H1 (cell line): ENCODE data around the gene P4HB. TPM values are rescaled to one million over a fixed set of nuclear protein-coding genes. Genes with fewer than 3 reads are reported as not detected.
A peak's percentile ranks its signal among the peaks of the same experiment; 100 is the strongest.

Source experiments
- CTCF ChIA-PET: fragments of 300-600 bp; sonication (Branson Sonifier 250); formaldehyde crosslinking; loops from one replicate; lab custom pipeline; 2021; ENCODE audit not compliant: partially characterized antibody; lab: Charles Lee
- POLR2A ChIA-PET: fragments of 300-600 bp; sonication (Branson Sonifier 250); formaldehyde crosslinking; loops from one replicate; lab custom pipeline; 2021; ENCODE audit warnings: inconsistent platforms; ENCODE audit not compliant: partially characterized antibody; lab: Charles Lee
- DNase-seq, 2 experiments: peaks; one replicate each; pipeline versions ENCODE4 v3.0.0 to v3.0.0-alpha.2; 2010 to 2022; ENCODE audit warnings: low spot score in 2 of 2, low read depth in 1 of 2, mixed read lengths in 1 of 2
- FAIRE-seq: peaks from 2 replicates; lab custom pipeline; 2011; peaks lifted over from hg19 to GRCh38; lab: Jason Lieb, UNC
- H2AFZ ChIP-seq: 2 replicates; pipeline ENCODE4 v1.8.1; 2012; ENCODE audit warnings: low read length, inconsistent platforms
- H2AK5ac ChIP-seq: 2 replicates; pipeline ENCODE4 v1.6.1; 2013; ENCODE audit warnings: low read depth, low read length
- H2BK120ac ChIP-seq: replicated peaks from 2 replicates; pipeline ENCODE3; 2013; ENCODE audit warnings: low read depth, low read length, inconsistent platforms
- H2BK12ac ChIP-seq: 2 replicates; pipeline ENCODE4 v1.6.1; 2013; ENCODE audit warnings: low read depth, low read length
- H2BK15ac ChIP-seq: 2 replicates; pipeline ENCODE4 v1.6.1; 2013; ENCODE audit warnings: low read length
- H2BK20ac ChIP-seq: 2 replicates; pipeline ENCODE4 v1.6.1; 2013; ENCODE audit warnings: low read length
- H2BK5ac ChIP-seq: 2 replicates; pipeline ENCODE4 v1.6.1; 2013; ENCODE audit warnings: low read depth, low read length
- H3K14ac ChIP-seq: 2 replicates; pipeline ENCODE4 v1.6.1; 2013; ENCODE audit warnings: inconsistent platforms; ENCODE audit not compliant: insufficient read length
- H3K18ac ChIP-seq: 2 replicates; pipeline ENCODE4 v1.6.1; 2013; ENCODE audit warnings: low read length; ENCODE audit errors: extremely low read depth
- H3K23ac ChIP-seq: 2 replicates; pipeline ENCODE4 v1.6.1; 2013; ENCODE audit warnings: inconsistent platforms; ENCODE audit not compliant: insufficient read length
- H3K23me2 ChIP-seq: 2 replicates; pipeline ENCODE4 v1.6.1; 2013; ENCODE audit warnings: low read depth, low read length
- H3K27ac ChIP-seq: 2 replicates; pipeline ENCODE4 v1.6.1; 2011; ENCODE audit warnings: low read depth, low read length, inconsistent platforms
- H3K27me3 ChIP-seq, 4 experiments: replicated peaks in 1 of 4; 1 replicate in 1 of 4; 2 replicates in 3 of 4; pipeline versions ENCODE4 v1.6.1 to v1.8.1; 2011 to 2013; ENCODE audit warnings: low read length in 3 of 4, mild to moderate bottlenecking in 3 of 4, inconsistent platforms in 2 of 4, mixed read lengths in 2 of 4, moderate library complexity in 1 of 4; ENCODE audit not compliant: control insufficient read depth in 3 of 4, insufficient read depth in 3 of 4; ENCODE audit errors: extremely low read depth in 1 of 4
- H3K36me3 ChIP-seq, 4 experiments: 2 replicates each; pipeline versions ENCODE4 v1.6.1 to v1.8.1; 2011 to 2013; ENCODE audit warnings: mild to moderate bottlenecking in 4 of 4, low read length in 3 of 4, moderate library complexity in 2 of 4, control low read depth in 1 of 4, inconsistent platforms in 1 of 4; ENCODE audit not compliant: insufficient read depth in 4 of 4, control insufficient read depth in 2 of 4
- H3K4ac ChIP-seq: replicated peaks from 2 replicates; pipeline ENCODE3; 2013; ENCODE audit warnings: low read length, low read depth, mixed read lengths, inconsistent platforms; ENCODE audit not compliant: insufficient read length
- H3K4me1 ChIP-seq, 4 experiments: replicated peaks in 1 of 4; 1 replicate in 1 of 4; 2 replicates in 3 of 4; pipeline versions ENCODE4 v1.6.1 to v1.8.1; 2011 to 2013; ENCODE audit warnings: low read length in 3 of 4, inconsistent platforms in 2 of 4, mixed read lengths in 1 of 4; ENCODE audit not compliant: insufficient read depth in 4 of 4, control insufficient read depth in 3 of 4
- H3K4me2 ChIP-seq, 2 experiments: 2 replicates each; pipeline versions ENCODE4 v1.6.1 to v1.8.1; 2011 to 2013; ENCODE audit warnings: low read depth in 2 of 2, low read length in 2 of 2, control low read depth in 1 of 2, inconsistent platforms in 1 of 2, mild to moderate bottlenecking in 1 of 2; ENCODE audit not compliant: insufficient read depth in 1 of 2
- H3K4me3 ChIP-seq, 4 experiments: fragments of 200-600, 300-600 bp in 1 of 4; sonication (generic), shearing (Covaris generic), sonication (Bioruptor Twin) in 1 of 4; 2 replicates each; pipeline versions ENCODE4 v1.5.1 to v1.8.1; 2011 to 2016; ENCODE audit warnings: low read length in 4 of 4, low read depth in 3 of 4, control low read depth in 2 of 4, inconsistent platforms in 2 of 4, mild to moderate bottlenecking in 2 of 4, mixed read lengths in 1 of 4, moderate library complexity in 1 of 4; ENCODE audit not compliant: insufficient read depth in 2 of 4; ENCODE audit errors: extremely low read depth in 1 of 4
- H3K56ac ChIP-seq: replicated peaks from 2 replicates; pipeline ENCODE3; 2013; ENCODE audit warnings: low read depth, mild to moderate bottlenecking, mixed read lengths, low read length, inconsistent platforms; ENCODE audit not compliant: insufficient read length
- H3K79me1 ChIP-seq: 2 replicates; pipeline ENCODE4 v1.6.1; 2013; ENCODE audit warnings: low read depth, low read length, control low read depth
- H3K79me2 ChIP-seq, 2 experiments: 2 replicates each; pipeline versions ENCODE4 v1.6.1 to v1.8.1; 2012 to 2013; ENCODE audit warnings: low read length in 2 of 2, mild to moderate bottlenecking in 2 of 2, inconsistent platforms in 1 of 2; ENCODE audit not compliant: insufficient read depth in 2 of 2, control insufficient read depth in 1 of 2
- H3K9ac ChIP-seq, 4 experiments: replicated peaks in 1 of 4; 1 replicate in 1 of 4; 2 replicates in 3 of 4; pipeline versions ENCODE4 v1.6.1 to v1.8.1; 2011 to 2013; ENCODE audit warnings: low read depth in 3 of 4, low read length in 3 of 4, control low read depth in 2 of 4, mild to moderate bottlenecking in 2 of 4, moderate library complexity in 2 of 4, inconsistent platforms in 1 of 4; ENCODE audit errors: extremely low read depth in 1 of 4
- H3K9me3 ChIP-seq, 2 experiments: 2 replicates each; pipeline versions ENCODE4 v1.6.1 to v1.8.1; 2012 to 2013; ENCODE audit warnings: mild to moderate bottlenecking in 2 of 2, moderate library complexity in 2 of 2, control low read depth in 1 of 2, inconsistent platforms in 1 of 2, low read depth in 1 of 2, low read length in 1 of 2, mixed read lengths in 1 of 2; ENCODE audit not compliant: insufficient read depth in 2 of 2
- H4K20me1 ChIP-seq, 2 experiments: replicated peaks in 1 of 2; 2 replicates each; pipeline versions ENCODE3 to v1.8.1; 2011 to 2013; ENCODE audit warnings: inconsistent platforms in 2 of 2, low read length in 2 of 2, mild to moderate bottlenecking in 1 of 2; ENCODE audit not compliant: insufficient read depth in 2 of 2, control insufficient read depth in 1 of 2
- H4K5ac ChIP-seq: 2 replicates; pipeline ENCODE4 v1.6.1; 2013; ENCODE audit warnings: low read length, low read depth, mixed read lengths, inconsistent platforms; ENCODE audit not compliant: insufficient read length
- H4K8ac ChIP-seq: 2 replicates; pipeline ENCODE4 v1.8.0; 2013; ENCODE audit warnings: mild to moderate bottlenecking, moderate library complexity, low read length, inconsistent platforms; ENCODE audit not compliant: insufficient read depth; ENCODE audit errors: extremely low read depth
- H4K91ac ChIP-seq: replicated peaks from 2 replicates; pipeline ENCODE3; 2013; ENCODE audit warnings: low read length, mixed read lengths, inconsistent platforms; ENCODE audit not compliant: insufficient read length
- CBX5 ChIP-seq: fragments of 300-800, 300-1000 bp; sonication (generic); IDR thresholded peaks from 2 replicates; pipeline ENCODE4 v1.7.1; 2016; ENCODE audit warnings: antibody characterized with exemption, low read length, low read depth
- CREB1 ChIP-seq: IDR thresholded peaks from 2 replicates; pipeline ENCODE4 v1.6.1; 2012; ENCODE audit warnings: inconsistent platforms
- CTBP2 ChIP-seq: IDR thresholded peaks from 2 replicates; pipeline ENCODE4 v1.7.0; 2011; ENCODE audit warnings: borderline replicate concordance, mild to moderate bottlenecking, moderate library complexity, mixed read lengths, low read length; ENCODE audit not compliant: insufficient read depth, insufficient read length
- EZH2 ChIP-seq: fragments of 200-600 bp; sonication (generic); IDR thresholded peaks from 2 replicates; pipeline ENCODE4 v1.7.1; 2012; ENCODE audit warnings: low read depth, mild to moderate bottlenecking, moderate library complexity, low read length, inconsistent platforms; ENCODE audit not compliant: severe bottlenecking
- HDAC2 ChIP-seq, 2 experiments: fragments of 300-600 bp in 1 of 2; sonication (generic) in 1 of 2; IDR thresholded peaks; 2 replicates each; pipeline ENCODE4 v1.6.1; 2011 to 2012; ENCODE audit warnings: low read depth in 2 of 2, low read length in 2 of 2, mild to moderate bottlenecking in 2 of 2, moderate library complexity in 2 of 2, borderline replicate concordance in 1 of 2, inconsistent platforms in 1 of 2
- KDM1A ChIP-seq: fragments of 200-600, 300-600 bp; sonication (generic); IDR thresholded peaks from 2 replicates; pipeline ENCODE4 v1.7.1; 2016; ENCODE audit warnings: mild to moderate bottlenecking, low read length, borderline replicate concordance
- NANOG ChIP-seq: IDR thresholded peaks from 2 replicates; pipeline ENCODE4 v1.6.1; 2011; ENCODE audit warnings: low read length, low read depth, mild to moderate bottlenecking, inconsistent platforms; ENCODE audit not compliant: insufficient read depth, poor library complexity, severe bottlenecking
- PHF8 ChIP-seq: fragments of 200-600 bp; sonication (generic); conservative IDR thresholded peaks from 2 replicates; pipeline ENCODE4 v1.7.1; 2012; ENCODE audit warnings: low read depth, mild to moderate bottlenecking, inconsistent platforms, low read length, moderate library complexity
- SAP30 ChIP-seq: fragments of 300-600 bp; sonication (generic); IDR thresholded peaks from 2 replicates; pipeline ENCODE4 v1.7.1; 2012; ENCODE audit warnings: low read length, moderate library complexity, mild to moderate bottlenecking, inconsistent platforms; ENCODE audit not compliant: insufficient read depth, insufficient replicate concordance
- TAF7 ChIP-seq: optimal IDR thresholded peaks from 2 replicates; pipeline ENCODE3; 2011; ENCODE audit warnings: low read depth, mild to moderate bottlenecking, inconsistent platforms, low read length, moderate library complexity, borderline replicate concordance
- WGBS, 2 experiments: shearing (Covaris generic) in 1 of 2; methylation state at CpG; one replicate each; pipeline versions ENCODE4 v1.1.6 to v1.1.7; 2013 to 2015; ENCODE audit warnings: low lambda C conversion rate in 2 of 2, mixed read lengths in 2 of 2, inconsistent platforms in 1 of 2, low coverage in 1 of 2, missing lambda C conversion rate in 1 of 2; ENCODE audit not compliant: insufficient replicate concordance in 2 of 2, insufficient coverage in 1 of 2, insufficient read length in 1 of 2; ENCODE audit errors: extremely low coverage in 1 of 2, missing lambda C conversion rate in 1 of 2; 5-methylcytosine and 5-hydroxymethylcytosine counted together
- polyA plus RNA-seq, 7 experiments: library from polyadenylated mRNA; depleted of rRNA in 3 of 7; stranded (reverse) in 5 of 7; unstranded in 2 of 7; fragments of >200 nt in 5 of 7; fragments of 200-250 nt in 2 of 7; gene quantifications; 1 replicate in 5 of 7; 2 replicates in 1 of 7; 4 replicates in 1 of 7; pipeline versions ENCODE4 v1.2.1 to v1.2.3, GENCODE V29; 2011 to 2013; ENCODE audit warnings: missing spikeins in 2 of 7, mixed read lengths in 2 of 7
- total RNA-seq: library from RNA; stranded (reverse); fragmentation: NEBNext Ultra II Directional; extraction: Animal tissue kit (Norgen Biotek cat#: 25700); gene quantifications from 2 replicates; pipeline ENCODE4 v1.2.1, GENCODE V29; 2021

Gene P4HB
- total and polyA plus RNA-seq, 2 of the 8 experiments (the other 6 are each of a cell fraction or from before 2014, with no cell fraction given): 41.4 to 379 TPM

DNA sequence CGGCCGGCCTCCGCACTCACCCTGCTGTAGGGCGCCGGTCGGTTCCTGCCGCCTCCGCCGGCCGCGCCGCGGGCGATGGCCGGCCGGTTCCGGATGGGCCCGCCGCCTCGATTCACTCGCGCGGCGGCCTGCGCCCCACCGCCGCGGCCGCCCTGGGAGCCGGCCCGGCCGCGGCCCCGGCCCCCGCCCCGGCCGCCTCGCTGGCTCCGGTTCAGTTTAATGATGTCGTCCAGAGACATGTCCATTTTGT is 30.9 kb upstream of the P4HB start:
- H3K56ac ChIP-seq: no peak overlapping the region
- no peaks in the 10 kb centered on the region for H3K9me3 ChIP-seq
- DNase-seq: no peak
- no peak for TF ChIP-seq KDM1A
- no peak for TF ChIP-seq NANOG
- no peak for TF ChIP-seq HDAC2 (IDR thresholded peaks at IDR 0.05; ENCODE audit: borderline replicate concordance in 1 of 2, low read depth in 2 of 2, low read length in 2 of 2)
- no peak for TF ChIP-seq CBX5
- no peak for TF ChIP-seq CREB1
- TF ChIP-seq PHF8: 0 out of 2 replicates have a peak, but pooled peaks have one; percentile 6
- TF ChIP-seq EZH2: no peak
- no peak for TF ChIP-seq CTBP2
- TF ChIP-seq SAP30: no peak
- peak; percentile 72 for TF ChIP-seq TAF7
- peak overlapping the region; percentile 83; the same call in 1 of the 2 replicates for H3K27ac ChIP-seq
- POLR2A ChIA-PET: interaction anchor here (0.6 to 12.3 kb wide), 11 partner anchors 11 to 629 kb away, joined by 3 to 151 read pairs (median 5); partner anchors contain the start of gene NPB
- H3K18ac ChIP-seq: no peak overlapping the region
- H2AK5ac ChIP-seq: no peak overlapping the region
- 0% methylated on average over 3 of the region's 40 CpGs; no CpG with 5 or more reads in 1 of the 2 experiments for WGBS, 2 experiments
- no peak overlapping the region for H2BK120ac ChIP-seq
- no peak overlapping the region for H2BK12ac ChIP-seq
- no peak overlapping the region for H2AFZ ChIP-seq
- peak overlapping the region; percentile 80 to 94 (median 88) for H3K4me3 ChIP-seq
- H2BK20ac ChIP-seq: no peak overlapping the region
- no peak overlapping the region for H4K91ac ChIP-seq
- H2BK15ac ChIP-seq: no peak overlapping the region
- H3K9ac ChIP-seq: peak overlapping the region in 3 of 4 experiments; percentile 86 to 99 (median 95); a peak in 5 of 7 replicates
- H3K79me1 ChIP-seq: peaks cover 18% of the 10 kb centered on the region
- H3K23me2 ChIP-seq: peaks cover 5% of the 10 kb centered on the region; the same call in 1 of the 2 replicates
- no peak overlapping the region for H4K5ac ChIP-seq
- H3K79me2 ChIP-seq: peaks cover 8 to 37% of the 10 kb centered on the region in 2 experiments
- no peak overlapping the region for H3K23ac ChIP-seq
- H2BK5ac ChIP-seq: no peak overlapping the region
- H4K8ac ChIP-seq: no peak overlapping the region
- no peaks in the 10 kb centered on the region for H3K27me3 ChIP-seq
- H3K4me1 ChIP-seq: peaks cover 0 to 3% (median 2%) of the 10 kb centered on the region in 4 experiments; a peak in 5 of 7 replicates
- CTCF ChIA-PET: interaction anchor here (1.8 kb wide), 1 partner anchor 33 kb away, joined by 4 read pairs; no protein-coding TSS in a partner anchor
- no peak overlapping the region for H3K4ac ChIP-seq
- H3K14ac ChIP-seq: no peak overlapping the region
- H3K36me3 ChIP-seq: peaks cover 22 to 41% (median 33%) of the 10 kb centered on the region in 4 experiments
- no peak for FAIRE-seq
- peak overlapping the region in 1 of 2 experiments; percentile 84; a peak in 2 of 4 replicates for H3K4me2 ChIP-seq
- peaks cover 12 to 15% of the 10 kb centered on the region in 2 experiments for H4K20me1 ChIP-seq
